Measurements from ENCODE around the gene MRPL54. TPM values are rescaled to one million over a fixed set of nuclear protein-coding genes. Genes with fewer than 3 reads are reported as not detected.
A peak's percentile ranks its signal among the peaks of the same experiment; 100 is the strongest.

MRPL54 gene
- total and polyA plus RNA-seq, 2 experiments from 2014 or later: 29.7 to 89.9 TPM

DNA sequence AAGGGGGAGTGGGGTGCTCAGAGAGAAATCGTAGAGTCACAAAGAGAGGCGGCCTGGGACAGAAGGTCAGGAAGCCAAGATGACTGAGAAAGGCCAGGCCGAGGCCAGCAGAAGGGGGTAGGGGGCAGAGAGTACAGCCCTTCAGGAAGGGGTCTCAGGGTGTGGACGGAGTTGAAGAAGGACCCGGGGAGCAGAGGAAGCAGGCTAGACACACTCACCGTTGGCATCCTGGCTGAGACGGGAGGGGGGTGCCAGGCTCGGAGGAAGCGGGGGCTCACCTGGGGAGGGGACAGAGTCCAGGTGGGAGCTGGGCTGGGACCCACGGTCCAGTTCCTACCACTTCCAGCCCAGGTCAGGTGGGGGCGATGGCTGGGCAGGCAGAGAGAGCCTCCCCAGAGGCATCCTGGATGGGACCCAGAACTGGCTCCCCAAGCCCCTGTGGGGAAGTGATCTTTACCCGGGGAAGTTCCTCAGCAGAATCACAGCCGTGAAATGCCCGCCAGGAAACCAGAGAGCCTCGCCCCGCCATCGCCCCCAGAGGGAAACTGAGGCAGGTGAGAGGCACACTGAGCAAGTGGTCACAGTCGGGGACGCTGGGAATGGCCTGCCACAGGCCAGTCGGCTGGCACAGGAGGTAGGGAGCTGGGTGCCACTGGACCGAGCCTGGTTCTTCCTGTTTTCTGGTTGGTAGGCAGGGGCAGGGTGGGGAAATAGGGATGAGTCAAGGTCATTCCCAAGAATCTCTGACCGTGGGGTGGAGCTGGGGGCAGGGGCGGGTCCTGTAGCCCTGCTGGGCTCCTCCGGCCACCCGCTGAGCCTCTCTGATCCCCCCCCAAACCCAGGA, 22.3 kb downstream of the MRPL54 start:
- Mint-ChIP-seq H3K4me1 (peaks cover 8% of the 10 kb centered on the region), H3K9me3 (peaks cover 27% of the 10 kb centered on the region), H3K4me3 (peak overlapping the region; percentile 78), H3K27ac (no peak overlapping the region), H3K27me3 (ENCODE audit: insufficient read depth, low read depth, poor library complexity) (peaks cover 21% of the 10 kb centered on the region), H3K36me3 (ENCODE audit: low read depth) (peaks cover 33% of the 10 kb centered on the region)
- H3K4me3 ChIP-seq: peak overlapping the region; percentile 78
- peaks cover 10% of the 10 kb centered on the region for H3K27me3 ChIP-seq (ENCODE audit: insufficient read depth)
- no peak overlapping the region for H3K27ac ChIP-seq (ENCODE audit: low read depth)
- peak overlapping the region; percentile 87 for H3K4me2 ChIP-seq
- H3F3A ChIP-seq (replicated peaks; ENCODE audit: low read depth): no peaks in the 10 kb centered on the region
- H2AFZ ChIP-seq: no peak overlapping the region; the same call in 1 of the 2 replicates
- H3K36me3 ChIP-seq (ENCODE audit: insufficient read depth): peaks cover 4% of the 10 kb centered on the region; the same call in 1 of the 2 replicates
- no peaks in the 10 kb centered on the region for H4K20me1 ChIP-seq (replicated peaks; ENCODE audit: insufficient read depth)
- no peaks in the 10 kb centered on the region for H3K79me2 ChIP-seq (replicated peaks; ENCODE audit: insufficient read depth)
- DNase-seq (ENCODE audit: low spot score): no peak
- H3K4me1 ChIP-seq (ENCODE audit: insufficient read depth): no peaks in the 10 kb centered on the region; the same call in 1 of the 2 replicates
- no peaks in the 10 kb centered on the region for H3K9me2 ChIP-seq (ENCODE audit: insufficient read depth)
- ATAC-seq: peak; percentile 22
- TF ChIP-seq ZNF114 (CRISPR knock-in tag; IDR thresholded peaks at IDR 0.05): no peak
- TF ChIP-seq, protein P1, sequence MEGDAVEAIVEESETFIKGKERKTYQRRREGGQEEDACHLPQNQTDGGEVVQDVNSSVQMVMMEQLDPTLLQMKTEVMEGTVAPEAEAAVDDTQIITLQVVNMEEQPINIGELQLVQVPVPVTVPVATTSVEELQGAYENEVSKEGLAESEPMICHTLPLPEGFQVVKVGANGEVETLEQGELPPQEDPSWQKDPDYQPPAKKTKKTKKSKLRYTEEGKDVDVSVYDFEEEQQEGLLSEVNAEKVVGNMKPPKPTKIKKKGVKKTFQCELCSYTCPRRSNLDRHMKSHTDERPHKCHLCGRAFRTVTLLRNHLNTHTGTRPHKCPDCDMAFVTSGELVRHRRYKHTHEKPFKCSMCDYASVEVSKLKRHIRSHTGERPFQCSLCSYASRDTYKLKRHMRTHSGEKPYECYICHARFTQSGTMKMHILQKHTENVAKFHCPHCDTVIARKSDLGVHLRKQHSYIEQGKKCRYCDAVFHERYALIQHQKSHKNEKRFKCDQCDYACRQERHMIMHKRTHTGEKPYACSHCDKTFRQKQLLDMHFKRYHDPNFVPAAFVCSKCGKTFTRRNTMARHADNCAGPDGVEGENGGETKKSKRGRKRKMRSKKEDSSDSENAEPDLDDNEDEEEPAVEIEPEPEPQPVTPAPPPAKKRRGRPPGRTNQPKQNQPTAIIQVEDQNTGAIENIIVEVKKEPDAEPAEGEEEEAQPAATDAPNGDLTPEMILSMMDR (conservative IDR thresholded peaks at IDR 0.05; ENCODE audit: low read depth in 2 of 2): peak in 1 of 2 experiments; percentile 30; a peak in 2 of 4 replicates
- TF ChIP-seq EZH2phosphoT487 (IDR thresholded peaks at IDR 0.05; ENCODE audit: unreplicated experiment): no peak
- TF ChIP-seq ZNF331 (CRISPR knock-in tag; IDR thresholded peaks at IDR 0.05; ENCODE audit: low read depth): no peak

DNA sequence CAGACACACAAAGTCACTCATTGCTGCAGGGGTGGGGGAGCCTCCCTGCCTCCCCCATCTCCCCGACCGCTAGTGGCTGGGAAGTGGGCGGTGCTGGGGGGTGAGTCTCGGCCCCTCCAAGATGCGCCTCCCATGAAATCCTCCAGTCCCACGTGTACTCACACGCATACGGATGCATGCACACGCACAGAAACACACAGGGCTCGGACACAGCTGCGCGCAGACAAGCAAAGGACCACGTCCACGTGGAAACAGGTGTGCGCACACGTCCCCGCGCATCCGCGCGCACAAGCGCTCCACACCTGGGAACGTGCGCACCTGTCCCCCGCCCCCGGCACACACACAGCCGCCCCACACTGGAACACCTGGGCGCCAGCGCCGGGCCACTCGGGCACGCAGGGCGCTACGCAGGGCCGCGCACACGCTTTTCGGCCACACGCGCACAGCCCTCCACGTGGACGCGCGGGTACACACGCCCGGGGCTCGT, 23.0 kb downstream of the MRPL54 start:
- peaks cover 4% of the 10 kb centered on the region; the same call in 1 of the 2 replicates for H3K36me3 ChIP-seq (ENCODE audit: insufficient read depth)
- TF ChIP-seq POLR2AphosphoS5 (IDR thresholded peaks at IDR 0.05; ENCODE audit: low read depth) (no peak), NANOG (IDR thresholded peaks at IDR 0.05; ENCODE audit: borderline replicate concordance) (no peak), EZH2 (IDR thresholded peaks at IDR 0.05; ENCODE audit: low read depth, unreplicated experiment) (no peak), ZNF331 (CRISPR knock-in tag; IDR thresholded peaks at IDR 0.05; ENCODE audit: low read depth) (no peak), EZH2phosphoT487 (IDR thresholded peaks at IDR 0.05; ENCODE audit: unreplicated experiment) (no peak), ZNF114 (CRISPR knock-in tag; IDR thresholded peaks at IDR 0.05) (no peak)
- TF ChIP-seq, protein P2, sequence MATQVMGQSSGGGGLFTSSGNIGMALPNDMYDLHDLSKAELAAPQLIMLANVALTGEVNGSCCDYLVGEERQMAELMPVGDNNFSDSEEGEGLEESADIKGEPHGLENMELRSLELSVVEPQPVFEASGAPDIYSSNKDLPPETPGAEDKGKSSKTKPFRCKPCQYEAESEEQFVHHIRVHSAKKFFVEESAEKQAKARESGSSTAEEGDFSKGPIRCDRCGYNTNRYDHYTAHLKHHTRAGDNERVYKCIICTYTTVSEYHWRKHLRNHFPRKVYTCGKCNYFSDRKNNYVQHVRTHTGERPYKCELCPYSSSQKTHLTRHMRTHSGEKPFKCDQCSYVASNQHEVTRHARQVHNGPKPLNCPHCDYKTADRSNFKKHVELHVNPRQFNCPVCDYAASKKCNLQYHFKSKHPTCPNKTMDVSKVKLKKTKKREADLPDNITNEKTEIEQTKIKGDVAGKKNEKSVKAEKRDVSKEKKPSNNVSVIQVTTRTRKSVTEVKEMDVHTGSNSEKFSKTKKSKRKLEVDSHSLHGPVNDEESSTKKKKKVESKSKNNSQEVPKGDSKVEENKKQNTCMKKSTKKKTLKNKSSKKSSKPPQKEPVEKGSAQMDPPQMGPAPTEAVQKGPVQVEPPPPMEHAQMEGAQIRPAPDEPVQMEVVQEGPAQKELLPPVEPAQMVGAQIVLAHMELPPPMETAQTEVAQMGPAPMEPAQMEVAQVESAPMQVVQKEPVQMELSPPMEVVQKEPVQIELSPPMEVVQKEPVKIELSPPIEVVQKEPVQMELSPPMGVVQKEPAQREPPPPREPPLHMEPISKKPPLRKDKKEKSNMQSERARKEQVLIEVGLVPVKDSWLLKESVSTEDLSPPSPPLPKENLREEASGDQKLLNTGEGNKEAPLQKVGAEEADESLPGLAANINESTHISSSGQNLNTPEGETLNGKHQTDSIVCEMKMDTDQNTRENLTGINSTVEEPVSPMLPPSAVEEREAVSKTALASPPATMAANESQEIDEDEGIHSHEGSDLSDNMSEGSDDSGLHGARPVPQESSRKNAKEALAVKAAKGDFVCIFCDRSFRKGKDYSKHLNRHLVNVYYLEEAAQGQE (IDR thresholded peaks at IDR 0.05; ENCODE audit: unreplicated experiment): no peak
- TF ChIP-seq, protein P1 (conservative IDR thresholded peaks at IDR 0.05; ENCODE audit: low read depth in 2 of 2): no peak
- TF ChIP-seq, protein P3, sequence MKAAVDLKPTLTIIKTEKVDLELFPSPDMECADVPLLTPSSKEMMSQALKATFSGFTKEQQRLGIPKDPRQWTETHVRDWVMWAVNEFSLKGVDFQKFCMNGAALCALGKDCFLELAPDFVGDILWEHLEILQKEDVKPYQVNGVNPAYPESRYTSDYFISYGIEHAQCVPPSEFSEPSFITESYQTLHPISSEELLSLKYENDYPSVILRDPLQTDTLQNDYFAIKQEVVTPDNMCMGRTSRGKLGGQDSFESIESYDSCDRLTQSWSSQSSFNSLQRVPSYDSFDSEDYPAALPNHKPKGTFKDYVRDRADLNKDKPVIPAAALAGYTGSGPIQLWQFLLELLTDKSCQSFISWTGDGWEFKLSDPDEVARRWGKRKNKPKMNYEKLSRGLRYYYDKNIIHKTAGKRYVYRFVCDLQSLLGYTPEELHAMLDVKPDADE (IDR thresholded peaks at IDR 0.05): no peak

More for the DNA sequence above, 23.0 kb downstream of the MRPL54 start:
- H3K27me3 Mint-ChIP-seq (ENCODE audit: insufficient read depth, low read depth, poor library complexity): peaks cover 21% of the 10 kb centered on the region
- H3F3A ChIP-seq (replicated peaks; ENCODE audit: low read depth): no peaks in the 10 kb centered on the region
- H3K36me3 Mint-ChIP-seq (ENCODE audit: low read depth): peaks cover 33% of the 10 kb centered on the region
- H2AFZ ChIP-seq: peak overlapping the region; percentile 92
- H3K4me1 ChIP-seq (ENCODE audit: insufficient read depth): no peaks in the 10 kb centered on the region; the same call in 1 of the 2 replicates
- H3K4me2 ChIP-seq: peak overlapping the region; percentile 87
- H4K20me1 ChIP-seq (replicated peaks; ENCODE audit: insufficient read depth): no peaks in the 10 kb centered on the region
- no peak overlapping the region for H3K27ac Mint-ChIP-seq
- no peak overlapping the region for H3K27ac ChIP-seq (ENCODE audit: low read depth)
- peaks cover 10% of the 10 kb centered on the region for H3K27me3 ChIP-seq (ENCODE audit: insufficient read depth)
- H3K4me3 ChIP-seq: peak overlapping the region; percentile 78
- peak; percentile 34 for ATAC-seq
- no peaks in the 10 kb centered on the region for H3K79me2 ChIP-seq (replicated peaks; ENCODE audit: insufficient read depth)
- peaks cover 24% of the 10 kb centered on the region for H3K9me3 Mint-ChIP-seq
- peaks cover 8% of the 10 kb centered on the region for H3K4me1 Mint-ChIP-seq
- H3K9me2 ChIP-seq (ENCODE audit: insufficient read depth): no peaks in the 10 kb centered on the region
- H3K4me3 Mint-ChIP-seq: peak overlapping the region; percentile 78
- no peak for DNase-seq (ENCODE audit: low spot score)
